ENCODE results near the gene CDC5L. TPM values are rescaled to one million over a fixed set of nuclear protein-coding genes. Genes with fewer than 3 reads are reported as not detected.

CDC5L gene
- total and polyA plus RNA-seq, 2 of the 13 experiments (the other 11 are each of a cell fraction or from before 2014, with no cell fraction given), result 11.0 to 34.2 TPM

DNA sequence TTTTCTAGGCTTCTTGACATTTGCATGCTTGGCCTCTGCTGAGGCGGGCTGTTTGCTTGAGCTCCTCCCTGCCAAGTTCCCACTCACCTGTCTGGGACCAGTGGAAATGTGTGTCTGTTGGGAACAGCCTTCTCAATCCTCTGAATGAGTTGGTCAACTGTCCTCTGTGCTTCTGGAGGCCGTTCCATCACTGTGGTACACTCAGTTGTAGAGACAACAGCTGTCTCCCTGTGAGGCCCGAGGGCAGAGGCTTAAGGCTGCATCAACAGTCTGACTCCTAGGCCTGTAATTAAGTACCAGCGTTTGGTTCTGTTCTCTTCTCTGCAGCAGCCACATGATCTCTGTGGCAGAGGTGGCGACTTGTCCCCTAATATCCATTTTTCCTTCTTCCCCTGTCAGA lies 110.9 kb downstream of the CDC5L start:
- ATAC-seq (no peak), FAIRE-seq (no peak), DNase-seq (ENCODE audit: low spot score) (no peak)
- Histone ChIP-seq H3K9me3 (ENCODE audit: low read length) (no peaks in the 10 kb centered on the region), H3K4me2 (ENCODE audit: low read depth, low read length) (no peak overlapping the region), H2AFZ (ENCODE audit: low read length) (no peak overlapping the region), H3K79me2 (ENCODE audit: insufficient read depth, low read length) (no peaks in the 10 kb centered on the region), H3K9ac (ENCODE audit: insufficient read depth, low read depth, low read length) (no peak overlapping the region), H3K4me3 (replicated peaks in 1 of 3; ENCODE audit: insufficient read depth in 1 of 3, low read depth in 2 of 3, low read length in 3 of 3) (no peak overlapping the region), H3K36me3 (replicated peaks in 1 of 2; ENCODE audit: control insufficient read depth in 1 of 2, insufficient read depth in 2 of 2, low read length in 2 of 2) (no peaks in the 10 kb centered on the region), H4K20me1 (ENCODE audit: insufficient read depth, low read length) (no peaks in the 10 kb centered on the region), H3K27me3 (ENCODE audit: control insufficient read depth in 1 of 2, insufficient read depth in 2 of 2, low read length in 2 of 2) (peaks cover 4 to 33% of the 10 kb centered on the region in 2 experiments; a peak in 4 of 5 replicates), H3K27ac (ENCODE audit: extremely low read length, insufficient read depth, low read length) (no peak overlapping the region), H3K4me1 (ENCODE audit: insufficient read depth, low read length) (peaks cover 12% of the 10 kb centered on the region)
- ChIA-PET CTCF (ENCODE audit: low intra/inter-chr PET ratio, low total read pairs) (no interaction called here), POLR2A (no interaction called here)
- intact Hi-C loops (cut with micrococcal nuclease; ENCODE audit: unreplicated experiment), result no loop called here
- TF ChIP-seq NFYC (CRISPR knock-in tag; IDR thresholded peaks at IDR 0.05) (no peak), MXD4 (CRISPR knock-in tag; IDR thresholded peaks at IDR 0.05) (no peak), SP140L (CRISPR knock-in tag; IDR thresholded peaks at IDR 0.05; ENCODE audit: borderline replicate concordance) (no peak), EHMT2 (IDR thresholded peaks at IDR 0.05; ENCODE audit: borderline replicate concordance, low read depth, low read length) (no peak), MXI1 (IDR thresholded peaks at IDR 0.05; ENCODE audit: borderline replicate concordance, low read depth, low read length) (no peak), RFXAP (CRISPR knock-in tag; IDR thresholded peaks at IDR 0.05; ENCODE audit: borderline replicate concordance) (no peak), ONECUT2 (CRISPR knock-in tag; IDR thresholded peaks at IDR 0.05) (no peak), HDAC2 (CRISPR knock-in tag; IDR thresholded peaks at IDR 0.05) (no peak), NR2F1 (CRISPR knock-in tag; IDR thresholded peaks at IDR 0.05) (no peak)
- TF ChIP-seq, protein P1, sequence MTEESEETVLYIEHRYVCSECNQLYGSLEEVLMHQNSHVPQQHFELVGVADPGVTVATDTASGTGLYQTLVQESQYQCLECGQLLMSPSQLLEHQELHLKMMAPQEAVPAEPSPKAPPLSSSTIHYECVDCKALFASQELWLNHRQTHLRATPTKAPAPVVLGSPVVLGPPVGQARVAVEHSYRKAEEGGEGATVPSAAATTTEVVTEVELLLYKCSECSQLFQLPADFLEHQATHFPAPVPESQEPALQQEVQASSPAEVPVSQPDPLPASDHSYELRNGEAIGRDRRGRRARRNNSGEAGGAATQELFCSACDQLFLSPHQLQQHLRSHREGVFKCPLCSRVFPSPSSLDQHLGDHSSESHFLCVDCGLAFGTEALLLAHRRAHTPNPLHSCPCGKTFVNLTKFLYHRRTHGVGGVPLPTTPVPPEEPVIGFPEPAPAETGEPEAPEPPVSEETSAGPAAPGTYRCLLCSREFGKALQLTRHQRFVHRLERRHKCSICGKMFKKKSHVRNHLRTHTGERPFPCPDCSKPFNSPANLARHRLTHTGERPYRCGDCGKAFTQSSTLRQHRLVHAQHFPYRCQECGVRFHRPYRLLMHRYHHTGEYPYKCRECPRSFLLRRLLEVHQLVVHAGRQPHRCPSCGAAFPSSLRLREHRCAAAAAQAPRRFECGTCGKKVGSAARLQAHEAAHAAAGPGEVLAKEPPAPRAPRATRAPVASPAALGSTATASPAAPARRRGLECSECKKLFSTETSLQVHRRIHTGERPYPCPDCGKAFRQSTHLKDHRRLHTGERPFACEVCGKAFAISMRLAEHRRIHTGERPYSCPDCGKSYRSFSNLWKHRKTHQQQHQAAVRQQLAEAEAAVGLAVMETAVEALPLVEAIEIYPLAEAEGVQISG (CRISPR knock-in tag; IDR thresholded peaks at IDR 0.05), result no peak
- WGBS (ENCODE audit: low lambda C conversion rate), result 9% methylated on average over 5 of the region's 5 CpGs
- in situ Hi-C loops (cut with HindIII; ENCODE audit: extremely low pct_ligation_motif_present, low pct_unique_long_range_greater_than_20kb), result no loop called here
- BruUV-seq (replicated peaks), result no TSS peak
